ENCODE measurements around the gene GET3. TPM values are rescaled to one million over a fixed set of nuclear protein-coding genes. Genes with fewer than 3 reads are reported as not detected.
A peak's percentile ranks its signal among the peaks of the same experiment; 100 is the strongest.

The GET3 gene
- total and polyA plus RNA-seq, 2 of the 13 experiments (the other 11 are each of a cell fraction or from before 2014, with no cell fraction given): 57.7 to 59.4 TPM

GRCh38 chr19:12790628-12791344 lies 53.5 kb downstream of the GET3 start (continued):
- TF ChIP-seq GLI4 (CRISPR knock-in tag; IDR thresholded peaks at IDR 0.05; ENCODE audit: borderline replicate concordance) (0 out of 2 replicates have a peak, but pooled peaks have one; percentile 5), AKAP8 (CRISPR knock-in tag; IDR thresholded peaks at IDR 0.05) (no peak), KDM5A (IDR thresholded peaks at IDR 0.05; ENCODE audit: borderline replicate concordance, low read length) (no peak), IRF2 (CRISPR knock-in tag; IDR thresholded peaks at IDR 0.05) (no peak), ZBTB10 (CRISPR knock-in tag; IDR thresholded peaks at IDR 0.05; ENCODE audit: borderline replicate concordance) (peak; percentile 79; the same call in 1 of the 2 replicates), ZFYVE20 (CRISPR knock-in tag; IDR thresholded peaks at IDR 0.05; ENCODE audit: borderline replicate concordance, low read depth) (no peak), ZNF232 (CRISPR knock-in tag; IDR thresholded peaks at IDR 0.05; ENCODE audit: borderline replicate concordance) (no peak), FLYWCH1 (CRISPR knock-in tag; IDR thresholded peaks at IDR 0.05) (no peak), SP2 (CRISPR knock-in tag; IDR thresholded peaks at IDR 0.05) (no peak), TBX2 (CRISPR knock-in tag; IDR thresholded peaks at IDR 0.05; ENCODE audit: borderline replicate concordance) (no peak; the same call in 1 of the 2 replicates), SNAI1 (CRISPR knock-in tag; IDR thresholded peaks at IDR 0.05; ENCODE audit: borderline replicate concordance) (no peak), SNAPC4 (CRISPR knock-in tag; IDR thresholded peaks at IDR 0.05) (0 out of 2 replicates have a peak, but pooled peaks have one; percentile 8), RBM22 (optimal IDR thresholded peaks at IDR 0.05; ENCODE audit: low read length) (no peak), FOXK2 (IDR thresholded peaks at IDR 0.05) (peak; percentile 93), PRMT3 (CRISPR knock-in tag; IDR thresholded peaks at IDR 0.05; ENCODE audit: borderline replicate concordance, low read depth) (0 out of 2 replicates have a peak, but pooled peaks have one; percentile 67), ZNF766 (CRISPR knock-in tag; IDR thresholded peaks at IDR 0.05; ENCODE audit: borderline replicate concordance) (no peak), FOXP4 (CRISPR knock-in tag; IDR thresholded peaks at IDR 0.05) (0 out of 2 replicates have a peak, but pooled peaks have one; percentile 92), HMG20B (CRISPR knock-in tag; conservative IDR thresholded peaks at IDR 0.05) (no peak), KLF11 (CRISPR knock-in tag; IDR thresholded peaks at IDR 0.05) (no peak)

Data from HepG2 (cell line).